ENCODE results near the gene RAD51B.
A peak's percentile ranks its signal among the peaks of the same experiment; 100 is the strongest.
"Not testable (repeated sequence)": the region's sequence is repeated elsewhere in the genome, so short reads cannot be mapped to it uniquely, and the experiment has no call there.

RAD51B gene

DNA sequence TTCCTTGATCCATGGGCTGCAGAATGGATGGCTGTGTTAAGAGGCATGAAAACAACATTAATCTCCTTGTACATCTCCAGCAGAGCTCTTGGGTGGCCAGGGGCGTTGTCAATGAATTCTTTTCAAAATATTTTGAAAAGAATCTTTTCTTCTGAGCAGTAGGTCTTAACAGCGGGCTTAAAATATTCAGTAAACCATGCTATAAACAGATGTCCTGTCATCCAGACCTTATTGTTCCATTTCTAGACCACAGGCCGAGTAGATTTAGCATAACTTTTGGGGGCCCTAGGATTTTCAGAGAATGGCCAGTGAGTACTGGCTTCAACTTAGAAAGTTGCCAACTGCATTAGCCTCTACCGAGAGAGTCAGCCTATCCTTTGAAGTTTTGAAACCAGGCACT lies 130.2 kb downstream of the RAD51B start:
- no peak for DNase-seq (ENCODE audit: low read depth)

DNA sequence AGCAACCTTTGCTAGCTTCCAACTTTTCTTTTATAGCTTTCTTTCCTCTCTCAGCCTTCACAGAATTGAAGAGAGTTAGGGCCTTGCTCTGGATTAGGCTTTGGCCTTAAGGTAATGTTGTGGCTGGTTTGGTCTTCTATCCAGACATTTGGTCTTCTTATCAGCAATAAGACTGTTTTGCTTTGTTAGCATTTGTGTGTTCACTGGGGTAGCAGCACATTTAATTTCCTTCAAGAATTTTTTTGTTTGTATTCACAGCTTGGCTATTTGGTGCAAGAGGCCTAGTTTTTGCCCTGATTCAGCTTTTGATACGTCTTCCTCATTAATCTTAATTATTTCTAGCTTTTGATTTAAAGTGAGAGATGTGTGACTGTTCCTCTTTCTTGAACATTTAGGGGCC lies 130.8 kb downstream of the RAD51B start:
- no peak for DNase-seq (ENCODE audit: low read depth)

DNA sequence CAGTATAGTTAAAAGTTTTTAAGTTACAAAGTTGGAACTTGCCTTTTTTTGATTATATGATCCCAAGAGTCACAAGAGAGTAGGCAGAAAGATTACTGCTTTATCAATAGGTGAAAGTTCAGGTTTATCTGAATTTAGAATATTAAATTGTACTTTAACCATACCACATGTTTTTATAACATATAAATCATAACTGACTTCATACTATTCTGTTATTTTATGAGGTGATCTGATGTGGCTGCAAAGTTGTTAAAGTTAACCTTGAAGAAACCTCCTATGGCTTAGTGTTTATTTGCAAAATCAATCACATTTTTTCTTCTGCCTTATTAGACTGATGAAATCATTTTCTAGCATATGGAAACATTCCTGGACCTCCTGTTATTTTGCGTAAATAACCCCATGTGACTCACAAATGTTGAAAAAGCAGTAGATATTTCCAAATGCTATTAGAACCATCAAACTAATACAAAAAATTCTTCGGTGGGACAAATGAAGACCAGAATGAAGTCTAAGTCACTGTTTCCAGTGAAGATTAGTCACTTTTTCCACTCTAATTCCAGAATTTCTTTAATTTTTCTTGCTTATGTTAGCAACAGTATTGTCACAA lies 132.1 kb downstream of the RAD51B start:
- DNase-seq (ENCODE audit: low read depth), result peak; percentile 68

DNA sequence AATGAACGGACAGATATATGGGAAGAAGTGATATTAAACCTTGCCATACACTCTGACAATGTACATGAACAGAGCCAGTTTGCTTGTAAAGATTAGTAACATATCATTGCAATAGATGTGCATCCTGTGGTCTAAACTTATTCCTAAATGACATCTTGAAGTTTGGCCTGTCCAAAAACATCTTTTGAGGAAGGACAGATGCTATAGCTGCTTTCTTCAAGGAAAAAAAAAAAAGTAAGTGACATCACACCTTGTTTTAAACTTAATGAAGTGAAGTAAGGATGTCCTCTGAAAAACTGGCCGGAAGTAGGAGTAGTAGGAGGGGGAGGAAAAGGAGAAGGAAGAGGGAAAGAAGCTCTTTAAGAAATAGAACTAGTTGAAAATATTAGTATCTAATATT lies 132.8 kb downstream of the RAD51B start:
- DNase-seq (ENCODE audit: low read depth), result no peak

DNA sequence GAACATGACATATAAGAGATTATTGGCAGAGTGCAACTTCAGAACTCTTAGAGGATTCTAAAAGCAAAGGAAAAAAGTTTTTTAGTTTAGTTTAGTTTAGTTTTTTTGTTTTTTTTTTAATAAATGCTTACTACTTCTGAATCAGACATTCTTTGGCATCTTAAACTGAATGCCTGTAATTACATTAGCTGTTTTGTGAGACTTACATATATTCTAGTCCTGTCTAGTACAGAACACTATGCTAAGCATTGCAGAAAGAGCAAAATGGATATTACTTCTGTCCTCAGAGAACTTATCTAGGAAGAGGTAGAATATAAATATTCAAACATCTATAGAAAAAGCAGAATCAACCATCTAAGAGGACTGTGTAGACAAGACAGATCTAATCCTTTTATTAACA lies 133.2 kb downstream of the RAD51B start:
- no peak for DNase-seq (ENCODE audit: low read depth)

DNA sequence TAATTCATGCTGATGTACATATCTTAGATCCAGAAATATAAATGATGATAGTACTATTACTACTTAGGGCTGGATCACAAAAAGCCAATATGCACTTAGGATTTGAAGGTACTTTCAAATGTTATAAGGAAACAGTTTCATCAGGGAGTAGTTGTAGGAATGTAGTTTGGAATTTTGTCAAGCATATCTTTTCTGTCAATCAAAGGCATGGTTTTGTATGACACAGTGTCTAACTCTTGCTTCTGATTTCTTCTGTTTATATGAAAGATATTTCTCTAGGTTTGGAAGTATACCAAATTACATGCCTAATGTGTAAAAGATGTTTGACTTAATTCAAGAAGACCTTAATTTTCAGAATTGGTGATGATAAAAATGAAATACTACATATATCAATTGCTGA lies 135.7 kb downstream of the RAD51B start:
- no peak for DNase-seq (ENCODE audit: low read depth)

DNA sequence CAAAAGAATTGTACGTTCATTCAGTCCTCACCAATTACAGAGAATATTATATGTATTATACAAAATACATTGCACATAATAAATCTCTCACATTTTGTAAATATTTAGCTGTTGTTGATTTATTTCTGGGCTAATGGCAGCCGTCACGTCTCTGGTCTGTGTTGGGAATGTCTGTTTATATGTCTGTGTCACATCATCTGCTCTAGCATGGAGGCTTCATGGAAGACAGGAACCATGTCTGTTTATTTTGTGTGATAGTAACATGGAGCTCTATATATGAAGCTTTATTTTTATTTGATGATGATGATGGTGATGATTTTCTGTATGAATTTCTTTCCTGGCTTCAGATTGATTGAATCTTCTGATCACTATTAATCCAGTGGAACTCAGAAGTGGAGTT lies 138.4 kb downstream of the RAD51B start:
- DNase-seq (ENCODE audit: low read depth), result no peak

DNA sequence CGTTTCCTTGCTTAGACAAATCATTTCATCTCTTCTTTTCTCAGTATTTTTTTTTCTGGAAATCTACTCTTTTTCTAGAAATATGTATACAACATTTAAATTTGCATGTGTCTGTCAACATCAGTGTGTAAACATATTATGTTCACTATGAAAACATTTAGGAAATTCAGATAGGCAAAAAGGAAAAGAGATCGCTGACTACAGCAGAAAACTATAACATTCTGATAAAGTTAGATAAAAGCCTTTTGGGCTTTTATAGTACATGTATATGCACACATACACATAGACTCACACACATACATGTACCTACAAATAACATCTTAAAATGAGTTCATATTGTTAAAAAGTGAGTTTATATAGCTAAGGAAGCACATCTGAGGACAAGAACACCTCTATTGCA lies 142.1 kb downstream of the RAD51B start:
- DNase-seq (ENCODE audit: low read depth), result no peak

DNA sequence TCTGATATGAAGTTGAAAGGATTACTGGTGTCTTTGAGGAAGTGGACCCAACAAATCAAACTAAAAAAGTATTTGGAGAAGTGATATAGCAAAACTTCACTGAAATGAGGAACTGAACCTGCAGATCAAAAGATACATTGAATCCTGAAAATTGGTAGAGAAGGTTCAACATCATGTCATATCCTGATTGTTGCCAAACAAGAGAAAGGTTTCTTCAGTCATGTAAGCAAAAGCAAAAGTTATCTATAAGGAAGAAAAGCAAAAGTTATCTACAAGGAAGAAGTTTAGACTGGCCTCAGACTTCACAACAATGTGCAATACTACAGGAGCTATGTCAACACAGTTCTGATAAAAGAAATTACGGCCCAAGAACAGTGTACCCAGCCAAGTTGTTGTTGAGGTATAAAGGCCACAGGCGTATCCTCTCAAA lies 142.7 kb downstream of the RAD51B start:
- DNase-seq (ENCODE audit: low read depth), result no peak

DNA sequence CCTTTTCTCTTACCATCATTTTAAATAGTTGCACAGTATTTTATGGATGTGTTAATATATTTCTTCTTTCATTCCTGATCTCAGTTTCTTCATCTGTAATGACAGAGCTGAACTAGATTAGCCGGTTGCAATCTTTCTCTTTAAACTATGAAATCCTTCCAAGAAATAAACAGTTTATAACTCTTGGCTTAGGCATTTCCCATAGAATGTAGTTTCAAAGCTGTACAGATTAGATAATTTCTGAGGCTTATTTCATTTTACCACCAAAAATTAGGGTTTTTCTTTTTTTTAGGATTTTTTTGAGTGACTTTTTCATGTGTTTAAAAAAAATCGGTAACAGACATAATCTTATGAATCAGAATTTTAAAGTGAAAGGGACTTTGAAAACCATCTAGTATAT lies 144.0 kb downstream of the RAD51B start:
- no peak for DNase-seq (ENCODE audit: low read depth)

DNA sequence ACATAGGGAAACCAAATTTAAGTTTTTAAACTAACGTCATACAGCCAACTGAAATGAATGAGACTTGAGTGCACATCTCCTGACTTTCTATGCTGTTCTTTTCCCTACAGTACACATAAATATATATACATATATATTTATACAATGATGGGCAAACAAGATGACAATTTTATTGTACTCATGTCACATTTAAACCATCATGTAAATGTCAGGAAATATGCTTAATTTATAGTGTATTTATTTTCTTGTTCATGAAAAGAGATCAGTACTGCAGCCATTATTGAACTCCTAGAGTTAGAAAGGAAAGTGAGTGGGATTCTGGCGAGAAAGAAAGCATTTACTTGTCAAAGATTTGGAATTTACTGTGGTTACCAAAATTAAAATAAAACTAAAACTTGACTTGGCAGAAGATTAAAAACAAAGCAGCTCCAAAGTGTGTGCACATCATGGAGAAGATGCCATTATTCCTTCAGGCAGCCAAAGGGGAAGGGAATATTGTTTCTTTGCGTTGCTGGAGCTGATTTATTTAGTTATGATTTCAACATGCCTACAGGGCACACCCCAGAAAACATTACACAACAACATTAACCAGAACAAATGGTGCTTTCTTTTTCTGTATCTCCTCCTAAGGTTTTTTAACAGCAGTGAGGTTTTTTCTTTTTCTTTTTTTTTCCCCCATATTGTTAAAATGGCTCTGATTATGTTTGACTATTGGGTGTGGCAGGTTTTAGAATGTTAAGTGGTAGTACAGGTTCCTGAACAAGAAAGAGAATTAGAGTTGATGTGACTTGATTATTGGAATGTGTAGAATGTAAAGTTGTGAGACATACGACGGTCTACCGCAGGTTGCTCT lies 144.6 kb downstream of the RAD51B start:
- DNase-seq (ENCODE audit: low read depth), result peak; percentile 77

DNA sequence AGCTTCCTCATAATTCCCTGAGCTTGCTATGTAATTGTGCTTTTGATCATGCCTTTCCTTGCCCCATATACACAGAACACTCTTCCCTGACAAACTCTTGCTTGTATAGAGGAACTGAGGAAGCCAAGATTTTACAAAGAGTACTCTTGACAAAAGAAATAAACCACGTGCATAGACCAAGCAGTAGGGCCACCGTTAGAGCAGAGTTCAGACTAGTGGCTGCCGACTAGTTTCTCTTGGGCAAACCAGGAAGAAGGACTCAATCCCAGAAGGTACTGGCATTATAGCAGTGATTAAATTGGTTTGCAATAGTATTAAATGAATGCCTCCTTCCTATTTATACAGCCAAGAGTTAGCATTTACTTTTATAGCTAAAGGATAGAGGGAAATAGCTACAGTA lies 146.1 kb downstream of the RAD51B start:
- no peak for DNase-seq (ENCODE audit: low read depth)

DNA sequence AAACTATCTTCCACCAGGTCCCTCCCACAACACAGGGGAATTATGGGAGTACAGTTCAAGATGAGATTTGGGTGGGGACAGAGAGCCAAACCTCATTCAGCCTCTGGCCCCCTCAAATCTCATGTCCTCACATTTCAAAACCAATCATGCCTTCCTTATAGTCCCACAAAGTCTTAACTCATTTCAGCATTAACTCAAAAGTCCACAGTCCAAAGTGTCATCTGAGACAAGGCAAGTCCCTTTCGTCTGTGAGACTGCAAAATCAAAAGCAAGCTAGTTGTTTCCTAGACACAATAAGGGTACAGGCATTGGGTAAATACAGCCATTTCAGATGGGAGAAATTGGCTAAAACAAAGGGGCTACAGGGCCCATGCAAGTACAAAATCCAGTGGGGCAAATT lies 147.6 kb downstream of the RAD51B start:
- no peak for DNase-seq (ENCODE audit: low read depth)

DNA sequence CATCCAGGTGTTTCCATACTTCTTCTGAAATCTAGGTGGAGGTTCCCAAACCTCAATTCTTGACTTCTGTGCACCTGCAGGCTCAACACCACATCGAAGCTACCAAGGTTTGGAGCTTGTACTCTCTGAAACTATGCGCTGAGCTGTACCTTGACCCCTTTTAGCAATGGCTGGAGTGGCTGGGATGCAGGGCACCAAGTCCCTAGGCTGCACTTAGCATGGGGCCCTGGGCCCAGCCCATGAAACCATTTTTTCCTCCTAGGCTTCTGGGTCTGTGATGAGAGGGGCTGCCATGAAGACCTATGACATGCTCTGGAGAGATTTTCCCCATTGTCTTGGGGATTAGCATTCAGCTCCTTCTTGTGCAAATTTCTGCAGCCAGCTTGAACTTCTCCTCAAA lies 148.4 kb downstream of the RAD51B start:
- not testable (repeated sequence) for DNase-seq (ENCODE audit: low read depth)

DNA sequence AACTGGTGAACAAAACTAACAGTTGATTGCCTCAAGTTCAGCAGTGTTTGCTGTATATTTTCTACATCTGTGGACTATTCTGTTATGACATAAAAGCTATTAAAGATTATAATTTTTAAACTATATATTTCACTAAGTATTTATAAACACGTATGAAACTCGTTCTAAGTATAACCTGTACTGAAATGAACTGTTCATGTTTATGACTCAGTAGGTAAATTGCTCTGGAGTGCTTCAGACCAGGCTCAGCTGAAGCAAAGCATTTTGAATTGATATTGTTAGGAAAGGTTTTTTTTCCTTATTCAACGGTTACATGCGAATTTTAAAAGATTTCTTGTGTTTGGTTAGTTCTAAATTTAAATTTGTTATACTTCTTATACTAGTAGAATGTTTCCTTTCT lies 151.3 kb downstream of the RAD51B start:
- no peak for DNase-seq (ENCODE audit: low read depth)

DNA sequence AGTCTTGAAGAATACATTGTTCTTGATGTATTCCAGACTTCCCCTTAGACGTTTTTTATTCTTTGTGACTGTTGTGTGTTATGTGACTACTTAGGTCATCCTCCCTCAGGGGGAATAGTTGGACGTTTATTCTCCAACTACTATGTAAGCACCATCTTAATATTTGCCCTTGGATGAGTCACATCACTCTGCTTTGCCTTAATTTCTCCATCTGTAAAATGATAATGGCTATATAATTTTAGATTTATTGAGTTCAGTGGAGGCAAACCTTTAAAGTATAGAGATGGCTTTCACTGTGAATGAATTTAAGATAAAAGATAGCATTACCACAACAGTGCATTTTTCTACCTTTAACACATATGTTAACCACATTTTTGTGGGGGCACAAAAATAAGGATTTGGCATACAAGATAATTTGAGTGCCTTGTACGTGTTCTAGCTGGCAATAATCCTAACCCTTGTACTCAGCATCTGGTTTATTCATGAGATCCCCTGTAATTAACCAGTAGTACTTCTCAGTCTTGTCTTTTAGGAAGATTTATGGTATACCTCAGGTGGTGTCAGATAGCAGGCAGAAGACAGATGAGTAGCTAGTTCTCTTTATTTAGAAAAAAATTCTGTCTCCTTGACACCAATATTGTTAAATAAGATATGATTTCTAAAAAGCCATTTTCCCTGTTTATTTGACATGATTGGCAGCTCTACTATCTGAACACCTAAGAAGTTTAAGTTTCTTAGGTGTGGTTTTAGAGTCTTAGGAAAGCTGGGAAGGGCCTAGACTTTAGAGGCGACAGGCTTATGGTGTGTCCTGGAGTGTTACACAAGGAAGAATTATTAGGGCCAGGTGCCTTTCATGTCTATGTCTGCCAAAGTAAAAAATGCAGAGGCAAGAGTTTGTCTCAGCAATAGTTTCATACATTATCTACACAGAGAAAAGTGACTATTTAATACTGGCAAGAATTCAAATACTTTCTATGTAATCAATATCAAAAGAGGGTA lies 152.3 kb downstream of the RAD51B start:
- no peak for DNase-seq (ENCODE audit: low read depth)

DNA sequence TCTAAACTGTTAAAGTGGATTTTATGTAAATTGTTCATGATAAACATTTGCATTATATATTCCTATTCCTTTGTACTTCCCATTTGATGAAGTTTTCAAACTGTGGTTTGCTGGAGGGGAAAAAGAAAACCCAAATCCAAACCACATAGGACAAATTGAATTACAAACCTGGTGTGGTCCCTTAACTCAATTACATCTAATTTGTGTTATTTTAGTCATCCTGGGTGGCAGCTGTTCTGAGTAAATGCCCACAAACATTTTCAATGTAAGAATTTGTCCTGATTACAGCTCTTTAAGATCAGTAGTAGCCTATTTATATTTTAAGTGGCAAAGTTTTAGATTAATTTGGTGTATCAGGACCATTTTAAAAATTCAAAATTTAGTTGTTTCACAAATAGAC lies 153.9 kb downstream of the RAD51B start:
- no peak for DNase-seq (ENCODE audit: low read depth)

DNA sequence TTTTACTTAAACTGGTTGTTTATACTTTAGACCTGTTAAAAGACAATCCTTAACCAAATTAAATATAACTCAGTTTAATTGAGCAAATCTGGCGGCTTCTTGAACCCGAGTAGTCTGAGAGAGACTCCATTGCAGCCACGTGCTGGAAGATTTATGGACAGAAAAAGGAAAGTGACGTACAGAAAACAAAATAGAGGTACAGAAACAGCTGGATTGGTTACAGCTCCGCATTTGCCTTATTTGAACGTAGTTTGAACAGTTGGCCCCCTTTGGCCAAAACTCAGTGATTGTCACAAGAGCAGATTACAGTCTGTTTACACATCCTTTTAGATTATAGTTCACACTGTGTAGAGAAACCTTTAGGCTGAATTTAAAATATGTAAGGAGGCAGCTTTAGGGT lies 155.9 kb downstream of the RAD51B start:
- no peak for DNase-seq (ENCODE audit: low read depth)

DNA sequence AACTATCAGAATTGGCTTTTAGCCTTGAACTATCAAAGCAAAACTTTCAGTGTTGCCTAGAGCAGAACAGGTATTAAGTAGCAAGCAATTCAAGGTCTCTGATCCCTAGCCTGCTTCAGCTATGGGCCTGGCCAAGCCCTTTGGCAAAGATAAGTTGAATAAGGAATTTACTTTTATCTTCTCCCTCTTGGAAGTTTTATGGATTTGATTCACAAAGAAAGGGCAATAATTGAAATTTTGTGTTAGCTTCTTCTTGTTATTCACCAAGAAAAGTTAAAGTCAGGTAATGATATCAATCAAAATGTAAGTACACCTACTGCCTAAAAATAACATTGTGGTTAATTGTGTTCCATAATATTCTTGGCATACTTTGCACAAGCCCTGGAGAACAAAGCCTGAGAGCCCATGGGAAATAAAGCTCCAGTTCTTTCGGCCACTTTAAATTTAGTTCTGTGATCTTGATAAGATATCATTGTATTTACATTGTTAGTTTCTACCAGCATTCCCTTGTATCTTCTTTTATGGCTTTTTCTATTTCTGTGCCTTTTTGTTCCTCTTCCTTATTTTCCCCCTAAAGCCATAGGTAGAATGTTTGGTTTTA lies 158.0 kb downstream of the RAD51B start:
- DNase-seq (ENCODE audit: low read depth), result no peak

DNA sequence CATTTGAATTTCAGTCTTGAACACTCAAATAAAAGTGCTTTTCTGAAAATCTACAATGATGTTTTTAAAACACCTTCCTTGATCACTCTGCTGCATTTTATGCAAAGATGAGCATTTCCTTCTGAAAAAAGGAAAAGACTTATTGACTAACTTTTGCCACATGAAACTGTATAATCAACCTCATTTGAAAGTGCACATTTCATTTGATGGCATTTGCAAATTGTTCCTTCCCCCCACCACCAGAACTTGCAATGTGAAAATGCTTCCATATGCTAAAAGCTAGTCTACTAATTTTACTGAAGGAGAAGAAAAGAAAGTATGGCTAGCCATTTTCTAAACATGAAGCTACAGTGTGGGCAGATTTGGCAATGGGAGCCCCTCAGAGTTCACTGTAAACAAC lies 159.2 kb downstream of the RAD51B start:
- no peak for DNase-seq (ENCODE audit: low read depth)

DNA sequence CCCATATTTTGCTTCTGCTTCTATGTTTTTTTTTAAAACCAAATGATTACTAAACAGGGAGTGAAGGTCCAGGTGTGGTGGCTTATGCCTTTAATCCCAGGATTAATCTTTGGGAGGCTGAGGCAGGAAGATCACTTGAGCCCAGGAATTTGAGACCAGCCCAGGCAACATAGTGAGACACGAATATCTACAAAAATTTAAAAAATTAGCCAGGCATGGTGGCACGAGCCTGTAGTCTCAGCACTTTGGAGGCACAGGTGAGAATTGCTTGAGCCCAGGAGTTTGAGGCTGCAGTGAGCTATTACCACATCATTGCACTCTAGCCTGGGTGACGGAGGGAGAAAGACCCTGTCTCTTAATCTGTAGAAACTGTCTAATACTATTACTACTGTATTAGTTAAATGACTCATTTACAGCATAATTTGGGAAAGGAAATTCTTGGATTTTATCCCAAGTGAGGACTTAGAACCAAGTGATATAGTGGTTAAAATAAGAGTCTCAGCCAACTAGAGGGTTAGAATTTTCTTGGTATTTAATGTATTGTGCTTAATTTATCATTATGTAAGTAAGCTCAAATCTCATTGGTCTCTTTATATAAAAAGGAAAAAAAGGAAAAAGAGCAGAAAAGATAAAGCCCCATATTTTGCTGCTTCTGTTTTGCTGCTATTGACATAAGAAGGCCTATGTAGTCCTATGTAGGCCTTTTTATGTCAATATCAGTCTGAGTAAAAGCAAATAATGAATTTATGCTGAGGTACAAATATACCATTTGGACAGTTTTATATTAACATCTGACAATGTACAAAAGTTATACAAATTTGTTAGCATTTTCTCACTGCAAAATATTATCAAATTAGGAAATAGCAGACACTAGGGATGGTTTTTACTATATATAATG lies 163.4 kb downstream of the RAD51B start:
- no peak for DNase-seq (ENCODE audit: low read depth)
